ENCODE measurements around the gene DIP2A. TPM values are rescaled to one million over a fixed set of nuclear protein-coding genes. Genes with fewer than 3 reads are reported as not detected.

DIP2A gene
- total RNA-seq, 2 donors from 2014 or later = 39.4 to 71.6 TPM

DNA sequence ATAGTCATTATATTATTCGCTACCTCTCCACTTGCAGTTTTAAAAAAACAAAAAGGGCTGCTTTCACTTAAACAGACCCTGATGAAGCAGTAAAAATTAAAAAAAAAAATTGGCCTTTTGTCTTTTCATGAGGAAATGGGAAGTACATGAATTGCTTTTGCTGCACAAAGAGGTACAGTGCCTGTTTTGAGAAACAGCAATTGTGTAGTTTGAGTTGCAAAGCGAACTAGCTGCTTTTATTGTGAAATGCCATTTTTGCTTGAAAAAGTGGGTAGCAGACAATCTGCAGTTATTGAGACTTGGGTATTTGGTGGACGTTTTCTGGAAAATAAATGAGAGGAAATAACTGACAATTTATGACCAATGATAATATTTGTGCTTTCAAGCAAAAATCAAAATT lies 7.0 kb downstream of the DIP2A start:
- no peak for ATAC-seq

DNA sequence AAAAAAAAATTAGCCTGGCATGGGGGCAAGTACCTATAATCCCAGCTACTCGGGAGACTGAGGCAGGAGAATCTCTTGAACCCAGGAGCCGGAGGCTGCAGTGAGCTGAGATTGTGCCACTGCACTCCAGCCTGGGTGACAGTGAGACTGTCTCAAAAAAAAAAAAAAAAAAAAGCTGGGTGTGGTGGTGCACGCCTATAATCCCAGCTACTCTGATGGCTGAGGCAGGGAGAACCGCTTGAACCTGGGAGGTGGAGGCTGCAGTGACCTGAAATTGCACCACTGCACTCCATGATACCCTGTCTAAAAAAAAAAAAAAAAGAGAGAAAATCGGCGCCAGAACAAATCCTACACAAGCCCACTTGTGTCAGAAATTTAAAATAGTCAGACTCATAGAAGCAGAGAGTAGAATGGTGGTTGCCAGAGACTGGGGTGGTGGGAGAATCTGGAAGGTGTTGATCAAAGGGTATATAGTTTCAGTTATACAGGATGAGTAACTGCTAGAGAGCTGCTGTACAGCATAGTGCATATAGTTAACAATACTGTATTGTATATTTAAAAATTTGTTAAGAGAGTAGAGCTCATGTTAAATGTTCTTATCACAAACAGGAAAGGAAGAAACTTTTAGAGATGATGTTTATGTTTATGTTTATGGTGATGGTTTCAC lies 9.6 kb downstream of the DIP2A start:
- peak overlapping the region in 1 of 2 donors; percentile 69 for H3K27ac Mint-ChIP-seq
- no peaks in the 10 kb centered on the region for H3K9me3 Mint-ChIP-seq
- H3K4me1 Mint-ChIP-seq (ENCODE audit: low read depth in 2 of 2) = peaks cover 15 to 29% of the 10 kb centered on the region in 2 donors
- peaks cover 3% of the 10 kb centered on the region for H3K36me3 Mint-ChIP-seq
- no peak overlapping the region for H3K4me3 Mint-ChIP-seq
- DNase-seq (ENCODE audit: low spot score) (no peak), ATAC-seq (no peak)
- H3K27me3 Mint-ChIP-seq = no peaks in the 10 kb centered on the region

More for the DNA sequence above, 7.0 kb downstream of the DIP2A start:
- DNase-seq (ENCODE audit: low spot score) = no peak
- Mint-ChIP-seq H3K4me1 (ENCODE audit: low read depth in 2 of 2) (peaks cover 17 to 22% of the 10 kb centered on the region in 2 donors), H3K9me3 (no peaks in the 10 kb centered on the region), H3K27ac (no peak overlapping the region), H3K4me3 (no peak overlapping the region), H3K27me3 (no peaks in the 10 kb centered on the region), H3K36me3 (peaks cover 4% of the 10 kb centered on the region)

DNA sequence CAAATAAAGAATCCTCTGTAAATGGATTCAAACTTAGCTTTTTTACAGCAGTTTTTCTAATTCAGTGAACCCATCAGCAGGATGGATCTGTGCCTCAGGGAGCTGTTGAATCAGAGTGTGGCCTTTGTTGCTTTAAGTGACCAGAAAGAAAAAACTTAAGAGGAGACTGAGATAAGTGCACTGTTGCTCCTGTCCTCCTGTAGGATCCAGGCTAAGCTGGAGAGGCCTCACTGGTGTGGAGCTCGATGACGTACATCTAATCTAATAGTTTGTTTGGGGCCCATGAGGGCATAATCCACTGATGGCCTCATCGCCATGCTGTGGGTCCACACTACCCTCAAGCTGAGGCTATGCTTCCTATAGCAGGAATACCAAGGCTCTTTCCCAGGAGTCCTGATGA lies 10.6 kb downstream of the DIP2A start:
- no peak overlapping the region for H3K4me3 Mint-ChIP-seq
- H3K27ac Mint-ChIP-seq = no peak overlapping the region
- peaks cover 22 to 36% of the 10 kb centered on the region in 2 donors for H3K4me1 Mint-ChIP-seq (ENCODE audit: low read depth in 2 of 2)
- DNase-seq (ENCODE audit: low spot score) = no peak
- ATAC-seq = no peak
- H3K9me3 Mint-ChIP-seq = no peaks in the 10 kb centered on the region
- no peaks in the 10 kb centered on the region for H3K36me3 Mint-ChIP-seq
- no peaks in the 10 kb centered on the region for H3K27me3 Mint-ChIP-seq

DNA sequence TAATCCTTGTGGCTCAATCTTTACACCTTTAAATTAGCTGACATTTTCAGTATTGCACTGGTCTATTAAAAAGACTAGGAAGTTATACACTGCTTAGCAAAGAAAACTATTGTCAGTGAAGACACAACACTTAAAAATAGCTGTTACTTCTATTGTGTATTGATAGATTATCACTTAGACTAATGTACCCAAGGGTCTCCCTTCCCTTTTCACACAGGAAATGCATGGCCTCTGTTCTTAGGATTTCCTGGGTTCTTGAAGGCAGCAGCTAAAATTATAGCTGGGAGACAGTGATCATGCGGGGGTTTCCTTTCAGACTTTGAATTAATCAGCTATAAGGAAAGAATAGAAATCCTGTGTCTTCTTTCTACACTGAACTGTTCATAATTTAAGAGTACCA lies 12.8 kb downstream of the DIP2A start:
- H3K36me3 Mint-ChIP-seq = peaks cover 5% of the 10 kb centered on the region
- ATAC-seq (no peak), DNase-seq (ENCODE audit: low spot score) (no peak)
- H3K27me3 Mint-ChIP-seq = no peaks in the 10 kb centered on the region
- peaks cover 31 to 43% of the 10 kb centered on the region in 2 donors for H3K4me1 Mint-ChIP-seq (ENCODE audit: low read depth in 2 of 2)
- peak overlapping the region; percentile 36 for H3K4me3 Mint-ChIP-seq
- H3K27ac Mint-ChIP-seq = peak overlapping the region; percentile 52 to 74
- H3K9me3 Mint-ChIP-seq = no peaks in the 10 kb centered on the region

DNA sequence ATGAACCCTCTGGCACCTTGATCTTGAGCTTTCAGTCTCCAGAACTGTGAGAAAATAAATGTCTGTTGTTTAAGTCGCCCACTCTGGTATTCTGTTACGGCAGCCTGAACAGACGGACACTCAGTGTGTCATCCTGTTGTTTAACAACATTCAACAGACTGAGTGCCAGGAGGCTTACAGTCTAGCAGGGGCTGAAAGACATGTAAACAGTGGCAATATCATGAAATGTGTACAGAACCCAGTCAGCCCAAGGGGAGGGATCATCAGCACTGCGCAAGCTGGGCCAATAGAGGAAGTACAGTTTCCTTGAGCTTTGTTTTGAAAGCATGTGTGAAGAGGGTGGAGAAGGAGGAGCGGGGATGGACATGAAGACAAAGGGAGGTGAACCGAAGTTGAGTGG lies 13.6 kb downstream of the DIP2A start:
- peak overlapping the region; percentile 52 to 74 for H3K27ac Mint-ChIP-seq
- H3K9me3 Mint-ChIP-seq = no peaks in the 10 kb centered on the region
- H3K4me1 Mint-ChIP-seq (ENCODE audit: low read depth in 2 of 2) = peaks cover 31 to 43% of the 10 kb centered on the region in 2 donors
- ATAC-seq (peak; percentile 43 to 61), DNase-seq (ENCODE audit: low spot score) (no peak)
- H3K27me3 Mint-ChIP-seq = no peaks in the 10 kb centered on the region
- H3K36me3 Mint-ChIP-seq = peaks cover 5% of the 10 kb centered on the region
- peak overlapping the region; percentile 18 for H3K4me3 Mint-ChIP-seq

DNA sequence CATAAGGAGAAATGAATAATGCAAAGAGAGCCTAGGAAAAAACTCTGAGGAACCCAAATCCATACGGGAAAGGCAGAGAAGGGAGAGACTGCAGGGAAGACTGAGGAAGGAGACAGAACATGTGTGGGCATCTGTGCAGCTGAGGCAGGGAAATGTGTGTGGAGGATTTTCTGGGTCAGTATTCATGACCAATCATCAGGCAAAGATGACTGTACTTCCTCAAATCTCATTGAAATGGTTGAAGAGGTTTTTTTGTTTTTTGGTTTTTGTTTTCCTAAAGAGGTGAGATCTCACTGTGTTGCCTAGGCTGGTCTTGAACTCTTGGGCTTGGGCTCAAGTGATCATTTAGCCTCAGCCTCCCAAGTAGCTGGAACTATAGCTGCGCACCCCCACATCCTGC lies 15.7 kb downstream of the DIP2A start:
- H3K36me3 Mint-ChIP-seq = peaks cover 5% of the 10 kb centered on the region
- DNase-seq (ENCODE audit: low spot score) = no peak
- peak overlapping the region; percentile 6 to 22 for H3K27ac Mint-ChIP-seq
- no peak overlapping the region for H3K4me3 Mint-ChIP-seq
- no peaks in the 10 kb centered on the region for H3K9me3 Mint-ChIP-seq
- H3K4me1 Mint-ChIP-seq (ENCODE audit: low read depth in 2 of 2) = peaks cover 30 to 37% of the 10 kb centered on the region in 2 donors
- no peaks in the 10 kb centered on the region for H3K27me3 Mint-ChIP-seq
- ATAC-seq = no peak

DNA sequence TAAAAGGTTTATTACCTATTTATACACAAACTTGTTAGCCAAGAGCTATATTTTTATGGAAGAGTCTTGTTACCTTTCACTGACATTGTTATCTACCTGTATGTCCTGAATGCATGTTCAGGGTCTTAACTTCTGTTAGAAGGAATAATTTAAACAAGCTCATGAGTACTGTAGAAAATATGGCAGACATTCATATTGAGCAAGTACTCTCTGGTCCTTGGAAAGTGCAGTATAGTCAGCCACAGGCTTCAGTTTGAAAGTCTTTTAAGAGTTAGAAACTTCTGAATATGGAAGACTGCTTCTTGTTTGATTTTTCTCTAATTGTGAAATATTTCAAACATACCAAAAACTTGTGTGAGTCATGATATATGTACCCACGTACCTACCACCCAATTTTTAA lies 16.6 kb downstream of the DIP2A start:
- DNase-seq (ENCODE audit: low spot score) (no peak), ATAC-seq (no peak)
- Mint-ChIP-seq H3K4me1 (ENCODE audit: low read depth in 2 of 2) (peaks cover 33 to 37% of the 10 kb centered on the region in 2 donors), H3K27me3 (no peaks in the 10 kb centered on the region), H3K36me3 (peaks cover 5% of the 10 kb centered on the region), H3K4me3 (no peak overlapping the region), H3K9me3 (no peaks in the 10 kb centered on the region), H3K27ac (no peak overlapping the region)

DNA sequence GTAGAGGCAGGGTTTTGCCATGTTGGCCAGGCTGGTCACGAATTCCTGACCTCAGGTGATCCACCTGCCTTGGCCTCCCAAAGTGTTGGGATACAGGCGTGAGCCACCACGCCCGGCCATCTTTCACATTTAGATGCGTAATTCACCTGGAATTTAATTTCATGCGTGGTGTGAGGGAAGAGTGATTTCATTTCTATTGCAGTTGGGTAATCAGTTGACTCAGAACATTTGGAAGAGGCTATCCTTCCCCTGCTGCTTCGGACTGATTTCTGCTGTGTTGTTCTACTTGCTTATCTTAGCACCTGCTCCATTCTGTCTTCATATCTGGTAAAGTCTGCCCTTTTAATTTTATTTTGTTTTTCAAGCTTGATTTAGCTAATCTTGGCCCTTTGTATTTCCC lies 19.1 kb downstream of the DIP2A start:
- ATAC-seq (no peak), DNase-seq (ENCODE audit: low spot score) (no peak)
- Mint-ChIP-seq H3K36me3 (peaks cover 5% of the 10 kb centered on the region), H3K4me1 (ENCODE audit: low read depth in 2 of 2) (peaks cover 30 to 38% of the 10 kb centered on the region in 2 donors), H3K4me3 (no peak overlapping the region), H3K9me3 (no peaks in the 10 kb centered on the region), H3K27me3 (no peaks in the 10 kb centered on the region), H3K27ac (no peak overlapping the region)

DNA sequence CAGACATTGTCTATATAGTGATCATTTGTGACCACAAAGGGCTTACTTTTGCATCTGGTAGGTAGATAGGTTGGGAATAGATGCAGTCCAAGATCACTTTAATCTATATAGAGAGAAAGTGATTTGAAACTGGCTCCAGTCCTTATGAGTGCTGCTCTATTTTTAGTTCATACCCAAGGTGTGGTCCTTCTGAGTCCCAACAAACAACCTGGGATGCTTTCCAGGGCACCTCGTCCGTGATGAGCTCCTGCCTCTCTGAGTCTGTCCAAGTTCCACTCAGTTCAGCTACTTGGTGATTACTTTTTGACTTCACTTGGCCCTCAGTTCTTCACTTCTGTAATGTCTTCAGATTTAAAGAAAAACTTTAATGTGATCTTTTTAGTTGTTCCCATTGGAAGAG lies 20.2 kb downstream of the DIP2A start:
- Mint-ChIP-seq H3K4me3 (no peak overlapping the region), H3K27me3 (no peaks in the 10 kb centered on the region), H3K36me3 (peaks cover 5% of the 10 kb centered on the region), H3K9me3 (no peaks in the 10 kb centered on the region), H3K4me1 (ENCODE audit: low read depth in 2 of 2) (peaks cover 38 to 47% of the 10 kb centered on the region in 2 donors), H3K27ac (no peak overlapping the region)
- ATAC-seq (no peak), DNase-seq (ENCODE audit: low spot score) (no peak)

DNA sequence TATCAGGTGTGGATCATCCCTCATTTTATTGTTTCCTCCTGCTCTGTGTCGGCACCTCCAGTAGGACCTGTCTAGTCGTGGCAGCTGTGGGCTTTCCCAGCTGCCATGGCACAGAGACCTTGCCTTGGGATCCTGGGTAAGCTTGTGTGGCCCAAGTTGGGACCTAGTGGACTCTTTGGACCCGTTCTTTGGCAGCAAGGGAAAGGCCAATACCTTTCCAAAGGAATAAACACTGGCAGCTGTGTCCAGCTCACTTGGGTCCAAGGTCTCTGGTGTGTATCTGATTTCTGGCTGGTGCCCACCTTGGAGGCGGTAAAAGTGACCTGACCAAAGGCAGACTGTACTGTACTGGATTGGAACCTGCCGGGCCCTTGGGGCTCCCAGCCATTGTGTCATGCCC lies 21.8 kb downstream of the DIP2A start:
- no peak overlapping the region for H3K27ac Mint-ChIP-seq
- no peaks in the 10 kb centered on the region for H3K9me3 Mint-ChIP-seq
- H3K36me3 Mint-ChIP-seq = peaks cover 8% of the 10 kb centered on the region
- no peaks in the 10 kb centered on the region for H3K27me3 Mint-ChIP-seq
- peaks cover 34 to 43% of the 10 kb centered on the region in 2 donors for H3K4me1 Mint-ChIP-seq (ENCODE audit: low read depth in 2 of 2)
- H3K4me3 Mint-ChIP-seq = no peak overlapping the region
- ATAC-seq = no peak
- no peak for DNase-seq (ENCODE audit: low spot score)

DNA sequence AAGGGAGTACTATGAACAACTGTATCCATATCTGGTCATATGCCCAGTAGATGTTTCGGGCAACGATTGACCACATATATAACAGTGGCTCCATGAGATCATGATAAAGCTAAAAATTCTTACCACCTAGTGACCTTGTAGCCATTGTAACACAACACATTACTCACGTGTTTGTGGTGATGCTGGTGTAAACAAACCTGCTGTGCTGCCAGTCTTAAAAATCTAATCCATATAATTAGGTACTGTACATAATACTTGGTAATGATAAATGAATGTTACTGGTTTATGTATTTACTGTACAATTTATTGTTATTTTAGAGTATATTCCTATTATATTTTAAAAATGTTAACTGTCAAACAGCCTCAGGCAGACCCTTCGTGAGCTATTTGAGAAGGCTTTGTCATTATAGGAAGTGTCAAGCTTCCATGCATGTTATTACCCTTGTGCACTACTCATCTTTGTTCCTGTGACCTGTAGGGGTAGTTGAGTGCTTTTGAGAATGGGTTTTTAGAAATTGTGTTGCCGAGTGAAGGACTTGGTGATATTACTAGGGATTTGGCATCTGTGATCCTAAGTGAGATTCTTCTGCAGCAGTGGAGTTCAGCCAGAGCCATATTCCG lies 23.6 kb downstream of the DIP2A start:
- H3K4me3 Mint-ChIP-seq = peak overlapping the region; percentile 41
- DNase-seq (ENCODE audit: low spot score) = no peak
- H3K27ac Mint-ChIP-seq = peak overlapping the region; percentile 65
- ATAC-seq = no peak
- no peaks in the 10 kb centered on the region for H3K27me3 Mint-ChIP-seq
- H3K36me3 Mint-ChIP-seq = peaks cover 4% of the 10 kb centered on the region
- H3K9me3 Mint-ChIP-seq = no peaks in the 10 kb centered on the region
- H3K4me1 Mint-ChIP-seq (ENCODE audit: low read depth in 2 of 2) = peaks cover 30 to 40% of the 10 kb centered on the region in 2 donors

DNA sequence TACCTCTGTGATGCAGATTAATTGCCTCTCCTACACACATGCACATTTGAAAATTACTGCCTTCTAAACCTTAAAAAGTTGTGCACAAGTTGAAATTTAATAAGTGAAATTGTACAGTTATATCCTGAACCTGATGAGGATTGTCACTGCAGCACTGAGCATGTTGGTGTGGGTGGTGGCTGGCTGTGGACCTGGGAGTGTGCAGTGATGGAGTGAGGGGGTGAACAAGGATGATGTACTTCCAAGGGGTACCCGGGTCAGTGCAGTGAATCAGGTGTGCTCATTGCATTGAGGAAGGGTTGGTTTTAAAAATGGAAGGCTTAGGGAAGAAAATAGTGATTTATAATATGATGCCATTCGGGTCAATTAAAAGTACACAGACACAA lies 24.1 kb downstream of the DIP2A start:
- Mint-ChIP-seq H3K9me3 (no peaks in the 10 kb centered on the region), H3K4me3 (peak overlapping the region; percentile 41), H3K27ac (peak overlapping the region; percentile 65), H3K36me3 (peaks cover 4% of the 10 kb centered on the region), H3K4me1 (ENCODE audit: low read depth in 2 of 2) (peaks cover 32 to 39% of the 10 kb centered on the region in 2 donors), H3K27me3 (no peaks in the 10 kb centered on the region)
- DNase-seq (ENCODE audit: low spot score) (no peak), ATAC-seq (no peak)

DNA sequence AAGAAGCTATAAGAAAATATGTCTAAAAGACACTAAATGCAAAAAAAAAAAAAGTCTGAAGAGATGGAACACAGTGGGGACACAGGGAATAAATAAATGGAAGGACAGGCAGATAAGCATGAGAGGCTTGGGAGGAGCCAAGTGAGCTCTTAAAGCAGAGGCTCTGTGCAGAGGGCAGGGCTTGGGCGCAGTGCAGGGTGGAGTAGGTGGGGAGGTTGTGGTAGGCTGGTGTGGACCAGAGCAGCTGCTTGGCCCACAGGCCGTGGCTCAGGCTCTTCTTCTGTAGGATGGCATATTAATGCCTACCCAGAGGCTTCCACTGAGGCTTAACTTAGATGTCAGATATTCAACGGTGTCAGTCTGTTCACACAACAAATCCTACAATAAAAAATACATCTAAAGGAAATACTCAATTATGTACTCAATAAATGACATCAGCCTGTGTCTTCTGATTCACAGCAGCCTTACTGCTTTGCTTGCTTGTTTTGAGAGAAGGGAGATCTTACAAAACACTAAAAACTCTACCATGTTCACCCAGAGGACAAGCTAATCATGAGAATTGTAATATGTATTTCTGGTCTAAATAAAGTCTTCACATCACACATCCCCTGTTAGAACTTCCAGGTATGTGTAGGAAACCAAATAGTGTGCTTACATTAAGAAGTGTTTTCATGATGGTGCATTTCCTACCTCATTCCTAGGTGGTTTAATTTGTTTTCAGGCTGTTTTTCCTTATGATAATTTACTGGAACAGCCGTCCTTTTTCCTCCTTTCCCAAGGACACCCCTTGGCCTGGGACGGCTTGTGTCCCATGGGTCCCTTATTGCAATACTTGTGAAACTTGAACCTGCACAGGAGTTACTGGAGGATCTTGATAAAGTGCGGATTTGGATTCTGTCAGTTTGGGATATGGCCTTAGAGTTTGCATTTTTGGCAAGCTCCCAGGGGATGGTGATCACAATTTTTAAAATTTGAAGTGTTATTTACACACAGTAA lies 24.9 kb downstream of the DIP2A start:
- H3K36me3 Mint-ChIP-seq = peaks cover 4% of the 10 kb centered on the region
- H3K9me3 Mint-ChIP-seq = no peaks in the 10 kb centered on the region
- no peaks in the 10 kb centered on the region for H3K27me3 Mint-ChIP-seq
- peaks cover 39% of the 10 kb centered on the region in 2 donors for H3K4me1 Mint-ChIP-seq (ENCODE audit: low read depth in 2 of 2)
- peak overlapping the region; percentile 65 for H3K27ac Mint-ChIP-seq
- DNase-seq (ENCODE audit: low spot score) (no peak), ATAC-seq (peak; percentile 73 to 76)
- peak overlapping the region; percentile 41 for H3K4me3 Mint-ChIP-seq

All from natural killer cell treated with Interleukin-12 subunit alpha and Interleukin-12 subunit beta and Interleukin-15 and Interleukin-18, amount 100 ng/mL, for 72 hours (primary cell).